Cardiac fibroblast (primary cell): ENCODE data around the gene RBM33.
A peak's percentile ranks its signal among the peaks of the same experiment; 100 is the strongest.
"Not testable (repeated sequence)": the region's sequence is repeated elsewhere in the genome, so short reads cannot be mapped to it uniquely, and the experiment has no call there.

Experiments used
- DNase-seq, 2 donors: peaks; one replicate each; pipeline versions ENCODE4 v3.0.0 to v3.0.0-alpha.2; 2010; ENCODE audit warnings: low read depth in 2 of 2
- H3K4me3 ChIP-seq, 2 donors: replicated peaks in 1 of 2; 1 replicate in 1 of 2; 2 replicates in 1 of 2; pipeline ENCODE4 v1.5.1; 2011; ENCODE audit warnings: low read depth in 2 of 2, low read length in 2 of 2, mild to moderate bottlenecking in 2 of 2, moderate library complexity in 1 of 2
- TF ChIP-seq, protein P1 (sequence below): IDR thresholded peaks from one replicate; pipeline ENCODE4 v1.5.1; 2011; ENCODE audit warnings: low read depth, mild to moderate bottlenecking, low read length, inconsistent platforms

Gene RBM33

GRCh38 chr7:155685070-155685790 lies 40.8 kb downstream of the RBM33 start:
- no peak overlapping the region for H3K4me3 ChIP-seq
- TF ChIP-seq, protein P1, sequence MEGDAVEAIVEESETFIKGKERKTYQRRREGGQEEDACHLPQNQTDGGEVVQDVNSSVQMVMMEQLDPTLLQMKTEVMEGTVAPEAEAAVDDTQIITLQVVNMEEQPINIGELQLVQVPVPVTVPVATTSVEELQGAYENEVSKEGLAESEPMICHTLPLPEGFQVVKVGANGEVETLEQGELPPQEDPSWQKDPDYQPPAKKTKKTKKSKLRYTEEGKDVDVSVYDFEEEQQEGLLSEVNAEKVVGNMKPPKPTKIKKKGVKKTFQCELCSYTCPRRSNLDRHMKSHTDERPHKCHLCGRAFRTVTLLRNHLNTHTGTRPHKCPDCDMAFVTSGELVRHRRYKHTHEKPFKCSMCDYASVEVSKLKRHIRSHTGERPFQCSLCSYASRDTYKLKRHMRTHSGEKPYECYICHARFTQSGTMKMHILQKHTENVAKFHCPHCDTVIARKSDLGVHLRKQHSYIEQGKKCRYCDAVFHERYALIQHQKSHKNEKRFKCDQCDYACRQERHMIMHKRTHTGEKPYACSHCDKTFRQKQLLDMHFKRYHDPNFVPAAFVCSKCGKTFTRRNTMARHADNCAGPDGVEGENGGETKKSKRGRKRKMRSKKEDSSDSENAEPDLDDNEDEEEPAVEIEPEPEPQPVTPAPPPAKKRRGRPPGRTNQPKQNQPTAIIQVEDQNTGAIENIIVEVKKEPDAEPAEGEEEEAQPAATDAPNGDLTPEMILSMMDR, result no peak
- DNase-seq, result no peak

- DNase-seq, result no peak
- H3K4me3 ChIP-seq, result no peak overlapping the region
- TF ChIP-seq, protein P1, result no peak
Observed at GRCh38 chr7:155685791-155686160, 41.3 kb downstream of the RBM33 start.

DNA sequence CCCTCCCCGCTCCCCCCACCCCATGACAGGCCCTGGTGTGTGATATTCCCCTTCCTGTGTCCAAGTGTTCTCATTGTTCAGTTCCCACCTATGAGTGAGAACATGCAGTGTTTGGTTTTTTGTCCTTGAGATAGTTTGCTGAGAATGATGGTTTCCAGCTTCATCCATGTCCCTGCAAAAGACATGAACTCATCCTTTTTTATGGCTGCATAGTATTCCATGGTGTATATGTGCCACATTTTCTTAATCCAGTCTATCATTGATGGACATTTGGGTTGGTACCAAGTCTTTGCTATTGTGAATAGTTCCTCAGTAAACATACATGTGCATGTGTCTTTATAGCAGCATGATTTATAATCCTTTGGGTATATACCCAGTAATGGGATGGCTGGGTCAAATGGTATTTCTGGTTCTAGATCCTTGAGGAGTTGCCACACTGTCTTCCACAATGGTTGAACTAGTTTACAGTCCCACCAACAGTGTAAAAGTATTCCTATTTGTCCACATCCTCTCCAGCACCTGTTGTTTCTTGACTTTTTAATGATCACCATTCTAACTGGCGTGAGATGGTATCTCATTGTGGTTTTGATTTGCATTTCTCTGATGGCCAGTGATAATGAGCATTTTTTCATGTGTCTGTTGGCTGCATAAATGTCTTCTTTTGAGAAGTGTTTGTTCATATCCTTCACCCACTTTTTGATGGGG lies 42.3 kb downstream of the RBM33 start:
- H3K4me3 ChIP-seq, DNase-seq: not testable (repeated sequence)

DNA sequence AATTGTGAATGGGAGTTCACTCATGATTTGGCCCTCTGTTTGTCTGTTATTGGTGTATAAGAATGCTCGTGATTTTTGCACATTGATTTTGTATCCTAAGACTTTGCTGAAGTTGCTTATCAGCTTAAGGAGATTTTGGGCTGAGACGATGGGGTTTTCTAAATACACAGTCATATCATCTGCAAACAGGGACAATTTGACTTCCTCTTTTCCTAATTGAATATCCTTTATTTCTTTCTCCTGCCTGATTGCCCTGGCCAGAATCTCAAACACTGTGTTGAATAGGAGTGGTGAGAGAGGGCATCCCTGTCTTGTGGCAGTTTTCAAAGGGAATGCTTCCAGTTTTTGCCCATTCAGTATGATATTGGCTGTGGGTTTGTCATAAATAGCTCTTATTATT lies 43.8 kb downstream of the RBM33 start:
- H3K4me3 ChIP-seq, DNase-seq: not testable (repeated sequence)

GRCh38 chr7:155690655-155691054 lies 46.2 kb downstream of the RBM33 start:
- H3K4me3 ChIP-seq, DNase-seq: not testable (repeated sequence)

GRCh38 chr7:155692317-155692716 lies 47.9 kb downstream of the RBM33 start:
- no peak overlapping the region for H3K4me3 ChIP-seq
- TF ChIP-seq, protein P1, result no peak
- DNase-seq, result no peak

GRCh38 chr7:155693826-155694225 lies 49.4 kb downstream of the RBM33 start:
- no peak overlapping the region for H3K4me3 ChIP-seq
- no peak for DNase-seq
- TF ChIP-seq, protein P1, result no peak

- DNase-seq, result peak in 1 of 2 donors; percentile 46
- TF ChIP-seq, protein P1, result no peak
- H3K4me3 ChIP-seq, result no peak overlapping the region
Observed at GRCh38 chr7:155694851-155695250, 50.4 kb downstream of the RBM33 start.
